ENCODE results near the gene HRK. TPM values are rescaled to one million over a fixed set of nuclear protein-coding genes. Genes with fewer than 3 reads are reported as not detected.

HRK gene
- total and polyA plus RNA-seq, 9 donors, result under 0.01 to 0.30 (median 0.15) TPM; not detected in 3

GRCh38 chr12:116926283-116927243 is 45.3 kb upstream of the HRK start:
- Histone ChIP-seq H3K27me3 (no peaks in the 10 kb centered on the region), H3K9me3 (no peaks in the 10 kb centered on the region), H3K4me1 (ENCODE audit: insufficient read depth) (peaks cover 3% of the 10 kb centered on the region), H3K27ac (no peak overlapping the region), H3K36me3 (no peaks in the 10 kb centered on the region), H3K4me3 (no peak overlapping the region)
- intact Hi-C loops (cut with DNase I), result no loop called here
- 38 to 49% (median 42%) methylated on average over 8 of the region's 8 CpGs for WGBS, 3 donors
- no peak for DNase-seq
- TF ChIP-seq EP300 (IDR thresholded peaks at IDR 0.05) (no peak), POLR2A (IDR thresholded peaks at IDR 0.05) (no peak)
- TF ChIP-seq, protein P1, sequence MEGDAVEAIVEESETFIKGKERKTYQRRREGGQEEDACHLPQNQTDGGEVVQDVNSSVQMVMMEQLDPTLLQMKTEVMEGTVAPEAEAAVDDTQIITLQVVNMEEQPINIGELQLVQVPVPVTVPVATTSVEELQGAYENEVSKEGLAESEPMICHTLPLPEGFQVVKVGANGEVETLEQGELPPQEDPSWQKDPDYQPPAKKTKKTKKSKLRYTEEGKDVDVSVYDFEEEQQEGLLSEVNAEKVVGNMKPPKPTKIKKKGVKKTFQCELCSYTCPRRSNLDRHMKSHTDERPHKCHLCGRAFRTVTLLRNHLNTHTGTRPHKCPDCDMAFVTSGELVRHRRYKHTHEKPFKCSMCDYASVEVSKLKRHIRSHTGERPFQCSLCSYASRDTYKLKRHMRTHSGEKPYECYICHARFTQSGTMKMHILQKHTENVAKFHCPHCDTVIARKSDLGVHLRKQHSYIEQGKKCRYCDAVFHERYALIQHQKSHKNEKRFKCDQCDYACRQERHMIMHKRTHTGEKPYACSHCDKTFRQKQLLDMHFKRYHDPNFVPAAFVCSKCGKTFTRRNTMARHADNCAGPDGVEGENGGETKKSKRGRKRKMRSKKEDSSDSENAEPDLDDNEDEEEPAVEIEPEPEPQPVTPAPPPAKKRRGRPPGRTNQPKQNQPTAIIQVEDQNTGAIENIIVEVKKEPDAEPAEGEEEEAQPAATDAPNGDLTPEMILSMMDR (IDR thresholded peaks at IDR 0.05), result no peak

DNA sequence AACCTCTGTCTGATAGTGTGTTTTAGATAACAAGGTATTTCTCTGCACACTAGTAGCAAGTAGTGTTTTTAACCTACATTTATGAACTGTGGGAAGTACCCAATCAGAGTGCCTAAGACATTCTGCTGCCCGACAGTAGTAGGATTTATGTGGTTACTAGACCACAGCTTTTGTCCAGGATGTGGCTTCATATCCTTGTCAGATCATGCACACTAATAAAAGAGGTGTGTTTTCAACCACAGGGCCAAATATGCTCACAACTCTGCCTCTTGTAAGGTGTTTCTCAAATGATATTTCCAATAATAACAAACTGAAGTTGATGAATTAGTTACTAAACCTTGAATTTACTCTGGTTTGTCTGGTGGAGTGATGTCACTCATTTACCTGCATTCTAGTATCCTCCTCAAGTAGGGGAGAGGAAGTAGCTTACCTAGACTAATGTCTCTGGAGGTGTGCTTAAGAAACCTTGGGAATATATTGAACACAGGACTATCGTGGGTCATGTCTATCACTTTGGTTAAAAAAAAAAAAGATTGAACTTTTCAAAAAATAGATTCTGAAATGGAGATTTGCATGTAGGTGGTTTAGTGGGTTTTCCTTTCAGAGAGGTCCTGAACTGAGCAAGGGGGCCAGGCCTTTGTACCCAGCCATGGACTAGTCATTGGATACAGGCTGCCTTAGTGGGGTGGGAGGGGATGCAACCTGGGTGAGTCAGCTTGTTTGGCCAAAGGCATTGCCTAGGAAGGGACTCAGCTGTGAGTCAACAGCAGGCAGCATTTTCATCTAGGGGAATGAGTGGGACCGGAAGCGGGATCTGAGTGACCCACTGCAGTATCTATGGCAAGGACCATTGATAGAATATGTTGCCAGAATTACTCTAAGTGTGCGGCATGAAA is 43.6 kb upstream of the HRK start:
- 76 to 85% (median 76%) methylated on average over 5 of the region's 5 CpGs for WGBS, 3 donors
- H3K9me3 ChIP-seq, result no peaks in the 10 kb centered on the region
- no peaks in the 10 kb centered on the region for H3K27me3 ChIP-seq
- intact Hi-C loops (cut with DNase I), result no loop called here
- no peak overlapping the region for H3K4me3 ChIP-seq
- H3K4me1 ChIP-seq (ENCODE audit: insufficient read depth), result peaks cover 3% of the 10 kb centered on the region
- no peaks in the 10 kb centered on the region for H3K36me3 ChIP-seq
- no peak for DNase-seq
- TF ChIP-seq, protein P1 (IDR thresholded peaks at IDR 0.05), result no peak
- no peak for TF ChIP-seq EP300 (IDR thresholded peaks at IDR 0.05)
- TF ChIP-seq POLR2A (IDR thresholded peaks at IDR 0.05), result no peak
- H3K27ac ChIP-seq, result no peak overlapping the region

GRCh38 chr12:116922194-116922897 is 41.1 kb upstream of the HRK start:
- Histone ChIP-seq H3K36me3 (no peaks in the 10 kb centered on the region), H3K4me3 (no peak overlapping the region), H3K27ac (no peak overlapping the region), H3K27me3 (no peaks in the 10 kb centered on the region), H3K9me3 (no peaks in the 10 kb centered on the region), H3K4me1 (ENCODE audit: insufficient read depth) (peaks cover 5% of the 10 kb centered on the region)
- intact Hi-C loops (cut with DNase I), result no loop called here
- DNase-seq, result no peak
- no peak for TF ChIP-seq EP300 (IDR thresholded peaks at IDR 0.05)
- TF ChIP-seq, protein P1 (IDR thresholded peaks at IDR 0.05), result no peak
- TF ChIP-seq POLR2A (IDR thresholded peaks at IDR 0.05), result no peak
- 84 to 86% (median 85%) methylated on average over 2 of the region's 2 CpGs for WGBS, 3 donors

DNA sequence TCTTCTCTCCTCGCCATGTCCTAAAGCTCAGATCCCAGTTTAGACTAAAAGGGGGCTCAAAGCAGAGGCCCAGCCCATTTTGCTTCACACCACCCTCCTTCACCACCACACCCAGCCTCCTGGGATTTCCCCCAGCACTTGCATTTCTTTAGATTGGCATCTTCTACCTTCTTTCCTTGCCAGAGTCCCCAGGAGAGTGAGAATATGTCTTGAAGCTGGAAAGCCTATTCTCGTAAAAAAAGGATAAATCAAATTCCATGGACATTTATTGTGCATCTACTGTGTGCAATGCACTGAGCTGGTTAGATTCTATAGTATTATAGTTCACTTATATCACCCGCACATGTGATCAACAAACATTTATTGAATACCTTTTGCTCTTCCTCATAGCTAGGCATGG is 39.7 kb upstream of the HRK start:
- Histone ChIP-seq H3K9me3 (no peaks in the 10 kb centered on the region), H3K4me1 (ENCODE audit: insufficient read depth) (peaks cover 4% of the 10 kb centered on the region), H3K4me3 (no peak overlapping the region), H3K27me3 (no peaks in the 10 kb centered on the region), H3K36me3 (no peaks in the 10 kb centered on the region), H3K27ac (no peak overlapping the region)
- intact Hi-C loops (cut with DNase I), result no loop called here
- 88 to 93% (median 92%) methylated on average over 3 of the region's 3 CpGs for WGBS, 3 donors
- TF ChIP-seq, protein P1 (IDR thresholded peaks at IDR 0.05), result no peak
- no peak for TF ChIP-seq POLR2A (IDR thresholded peaks at IDR 0.05)
- no peak for TF ChIP-seq EP300 (IDR thresholded peaks at IDR 0.05)
- no peak for DNase-seq
